Gastroesophageal sphincter (tissue), 4 donors: ENCODE data around the gene TLR6. TPM values are rescaled to one million over a fixed set of nuclear protein-coding genes. Genes with fewer than 3 reads are reported as not detected.
"Not testable (repeated sequence)": the region's sequence is repeated elsewhere in the genome, so short reads cannot be mapped to it uniquely, and the experiment has no call there.

Source experiments
- ATAC-seq: fragments of 150-250 bp; one replicate; pipeline ENCODE4 v1.9.1; 2016; ENCODE audit warnings: mild to moderate bottlenecking, moderate library complexity
- H3K27ac ChIP-seq, 4 donors: fragments of 200-600 bp; sonication (generic) in 3 of 4; 1 replicate in 3 of 4; 2 replicates in 1 of 4; pipeline ENCODE4 v1.5.1; 2016 to 2019
- H3K27me3 ChIP-seq: fragments of 200-600 bp; sonication (generic); one replicate; pipeline ENCODE4 v1.5.1; 2019
- H3K36me3 ChIP-seq, 2 donors: fragments of 200-600 bp; sonication (generic); one replicate each; pipeline ENCODE4 v1.5.1; 2019; ENCODE audit warnings: control low read depth in 1 of 2
- H3K4me1 ChIP-seq, 3 donors: fragments of 200-600 bp; sonication (generic); 1 replicate in 2 of 3; 2 replicates in 1 of 3; pipeline ENCODE4 v1.5.1; 2016 to 2019; ENCODE audit warnings: control low read depth in 2 of 3
- H3K4me3 ChIP-seq, 2 donors: fragments of 200-600 bp; sonication (generic); one replicate each; pipeline ENCODE4 v1.5.1; 2019; ENCODE audit warnings: mild to moderate bottlenecking in 1 of 2, moderate library complexity in 1 of 2
- H3K9me3 ChIP-seq, 3 donors: fragments of 200-600 bp; sonication (generic); one replicate each; pipeline ENCODE4 v1.5.1; 2017 to 2019; ENCODE audit warnings: control low read depth in 2 of 3
- CTCF ChIP-seq, 4 experiments: fragments of 200-600 bp in 2 of 4; fragments of 450-650 bp in 2 of 4; sonication (generic) in 1 of 4; IDR thresholded peaks; one replicate each; pipeline ENCODE4 v1.5.1; 2017 to 2019; ENCODE audit warnings: antibody characterized with exemption in 4 of 4, mild to moderate bottlenecking in 2 of 4, moderate library complexity in 2 of 4
- EP300 ChIP-seq: sonication (generic); formaldehyde crosslinking; IDR thresholded peaks from one replicate; pipeline ENCODE4 v1.6.1; 2017; ENCODE audit warnings: antibody characterized with exemption, mild to moderate bottlenecking
- POLR2A ChIP-seq, 2 donors: fragments of 450-650 bp; IDR thresholded peaks; one replicate each; pipeline ENCODE4 v1.6.1; 2017; ENCODE audit warnings: antibody characterized with exemption in 2 of 2, mild to moderate bottlenecking in 2 of 2, moderate library complexity in 1 of 2
- POLR2AphosphoS5 ChIP-seq: sonication (generic); formaldehyde crosslinking; IDR thresholded peaks from one replicate; pipeline ENCODE4 v1.6.1; 2017; ENCODE audit warnings: antibody characterized with exemption
- WGBS, 2 donors: methylation state at CpG; one replicate each; pipeline ENCODE4 v1.1.5; 2018; ENCODE audit warnings: low coverage in 1 of 2; 5-methylcytosine and 5-hydroxymethylcytosine counted together
- total RNA-seq, 4 donors: library from RNA; depleted of rRNA; stranded (reverse); fragments of >200 nt; gene quantifications; one replicate each; pipeline ENCODE4 v1.1.0, GENCODE V29; 2016

TLR6 gene
- total RNA-seq, 4 donors from 2014 or later: 1.4 to 2.4 (median 2.0) TPM

- Histone ChIP-seq H3K27me3 (no peaks in the 10 kb centered on the region), H3K4me3 (no peak overlapping the region), H3K27ac (no peak overlapping the region), H3K36me3 (no peaks in the 10 kb centered on the region), H3K9me3 (no peaks in the 10 kb centered on the region), H3K4me1 (no peaks in the 10 kb centered on the region)
- ATAC-seq: no peak
- TF ChIP-seq EP300: no peak
- 95 to 100% methylated on average over 4 of the region's 4 CpGs for WGBS, 2 donors
Measured at GRCh38 chr4:38781854-38782261, 74.8 kb downstream of the TLR6 start.

GRCh38 chr4:38780833-38781484 lies 75.7 kb downstream of the TLR6 start:
- no peak for ATAC-seq
- no peak for TF ChIP-seq CTCF (IDR thresholded peaks at IDR 0.05)
- no peak for TF ChIP-seq EP300
- TF ChIP-seq POLR2A (IDR thresholded peaks at IDR 0.05): no peak
- no peak for TF ChIP-seq POLR2AphosphoS5
- Histone ChIP-seq H3K27me3 (no peaks in the 10 kb centered on the region), H3K4me3 (no peak overlapping the region), H3K27ac (no peak overlapping the region), H3K4me1 (no peaks in the 10 kb centered on the region), H3K36me3 (no peaks in the 10 kb centered on the region), H3K9me3 (no peaks in the 10 kb centered on the region)
- WGBS, 2 donors: 89 to 90% methylated on average over 4 of the region's 4 CpGs

- Histone ChIP-seq H3K36me3 (no peaks in the 10 kb centered on the region), H3K9me3 (no peaks in the 10 kb centered on the region), H3K4me1 (no peaks in the 10 kb centered on the region), H3K27ac (no peak overlapping the region), H3K27me3 (no peaks in the 10 kb centered on the region), H3K4me3 (no peak overlapping the region)
- TF ChIP-seq CTCF (IDR thresholded peaks at IDR 0.05): no peak
- WGBS, 2 donors: 82 to 100% methylated on average over 1 to 5 of the region's 5 CpGs
- no peak for ATAC-seq
Measured at GRCh38 chr4:38779790-38780189, 76.8 kb downstream of the TLR6 start.

GRCh38 chr4:38777925-38778324 lies 78.7 kb downstream of the TLR6 start:
- ATAC-seq, H3K27ac ChIP-seq, H3K9me3 ChIP-seq, H3K4me1 ChIP-seq, H3K4me3 ChIP-seq, H3K27me3 ChIP-seq, H3K36me3 ChIP-seq: not testable (repeated sequence)
- WGBS, 2 donors: 90% methylated on average over 2 of the region's 2 CpGs; no CpG with 5 or more reads in 1 of the 2 donors

GRCh38 chr4:38775326-38775725 lies 81.3 kb downstream of the TLR6 start:
- Histone ChIP-seq H3K4me3 (no peak overlapping the region), H3K4me1 (no peaks in the 10 kb centered on the region), H3K36me3 (no peaks in the 10 kb centered on the region), H3K27me3 (no peaks in the 10 kb centered on the region), H3K27ac (no peak overlapping the region), H3K9me3 (no peaks in the 10 kb centered on the region)
- TF ChIP-seq CTCF (IDR thresholded peaks at IDR 0.05): no peak
- TF ChIP-seq POLR2AphosphoS5: no peak
- no peak for TF ChIP-seq POLR2A (IDR thresholded peaks at IDR 0.05)
- TF ChIP-seq EP300: no peak
- no peak for ATAC-seq
- WGBS, 2 donors: 92 to 100% methylated on average over 1 to 2 of the region's 2 CpGs

GRCh38 chr4:38774181-38774955 lies 82.2 kb downstream of the TLR6 start:
- Histone ChIP-seq H3K9me3 (no peaks in the 10 kb centered on the region), H3K4me3 (no peak overlapping the region), H3K4me1 (peaks cover 0 to 3% (median 0%) of the 10 kb centered on the region in 3 donors), H3K27ac (no peak overlapping the region), H3K36me3 (no peaks in the 10 kb centered on the region), H3K27me3 (no peaks in the 10 kb centered on the region)
- no peak for TF ChIP-seq POLR2AphosphoS5
- TF ChIP-seq EP300: no peak
- TF ChIP-seq POLR2A (IDR thresholded peaks at IDR 0.05): no peak
- TF ChIP-seq CTCF (IDR thresholded peaks at IDR 0.05): no peak
- no peak for ATAC-seq
- WGBS, 2 donors: 82 to 85% methylated on average over 8 of the region's 8 CpGs
